Prostate gland (tissue), 2 donors: ENCODE results near the gene MGLL. TPM values are rescaled to one million over a fixed set of nuclear protein-coding genes. Genes with fewer than 3 reads are reported as not detected.
A peak's percentile ranks its signal among the peaks of the same experiment; 100 is the strongest.

Experiments used
- DNase-seq: peaks from one replicate; pipeline ENCODE4 v3.0.0-alpha.2; 2019; ENCODE audit warnings: low spot score
- H3K27ac ChIP-seq, 2 donors: fragments of 200-600 bp; sonication (generic); 2 replicates each; pipeline ENCODE4 v1.5.1; 2017 to 2019
- H3K27me3 ChIP-seq: fragments of 200-600 bp; sonication (generic); replicated peaks from 2 replicates; pipeline ENCODE4 v1.5.1; 2019; ENCODE audit not compliant: insufficient read depth
- H3K36me3 ChIP-seq, 2 donors: fragments of 200-600 bp; sonication (generic); 1 replicate in 1 of 2; 2 replicates in 1 of 2; pipeline versions ENCODE4 v1.5.1 to v1.8.1; 2017 to 2019
- H3K4me1 ChIP-seq: fragments of 200-600 bp; sonication (generic); replicated peaks from 2 replicates; pipeline ENCODE4 v1.5.1; 2019
- H3K4me3 ChIP-seq, 2 donors: fragments of 200-600 bp; sonication (generic); 2 replicates each; pipeline ENCODE4 v1.5.1; 2017 to 2019
- H3K9me3 ChIP-seq: fragments of 200-600 bp; sonication (generic); 2 replicates; pipeline ENCODE4 v1.5.1; 2017
- POLR2A ChIP-seq: fragments of 450-650 bp; IDR thresholded peaks from one replicate; pipeline ENCODE4 v1.6.1; 2016; ENCODE audit warnings: antibody characterized with exemption, mild to moderate bottlenecking
- POLR2AphosphoS5 ChIP-seq: sonication (generic); formaldehyde crosslinking; IDR thresholded peaks from one replicate; pipeline ENCODE4 v1.6.1; 2017; ENCODE audit warnings: antibody characterized with exemption
- WGBS: methylation state at CpG from one replicate; pipeline ENCODE4 v1.1.5; 2018; 5-methylcytosine and 5-hydroxymethylcytosine counted together
- intact Hi-C: fragments of 100-400 bp; cut with DNase I; formaldehyde crosslinking; loops from one replicate; pipeline ENCODE4 v1.14.2; 2022
- total RNA-seq, 2 donors: library from RNA; depleted of rRNA; stranded (reverse); fragments of >200 nt; gene quantifications; one replicate each; pipeline ENCODE4 v1.1.0, GENCODE V29; 2016
- TF ChIP-seq, protein P1 (sequence below), 4 experiments: fragments of 200-600 bp in 2 of 4; fragments of 450-650 bp in 2 of 4; sonication (generic) in 2 of 4; IDR thresholded peaks; 1 replicate in 3 of 4; 2 replicates in 1 of 4; pipeline ENCODE4 v1.5.1; 2016 to 2019; ENCODE audit warnings: antibody characterized with exemption in 4 of 4, mild to moderate bottlenecking in 2 of 4, moderate library complexity in 2 of 4

MGLL gene
- total RNA-seq, 2 donors from 2014 or later, result 20.0 to 31.8 TPM

DNA sequence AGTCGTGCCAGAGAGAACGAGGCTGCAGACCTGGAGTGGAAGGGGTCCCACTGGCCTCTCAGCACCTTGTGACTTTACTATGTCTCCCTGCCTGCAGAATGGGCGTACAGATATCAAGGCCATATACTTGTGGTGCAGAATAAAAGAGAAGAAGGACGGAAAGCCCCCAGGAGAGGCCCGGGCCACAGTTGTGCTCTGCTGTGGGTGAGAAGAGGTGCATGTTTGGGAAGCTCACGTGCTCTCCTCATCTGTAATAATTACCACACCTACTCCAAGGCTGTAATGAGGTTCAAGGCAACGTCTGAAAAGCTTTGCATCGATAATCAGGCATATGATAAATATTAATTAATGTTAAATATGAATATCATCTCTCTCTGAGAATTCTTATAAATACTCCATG is 58.0 kb downstream of the MGLL start:
- H3K27ac ChIP-seq, result no peak overlapping the region
- H3K27me3 ChIP-seq, result no peaks in the 10 kb centered on the region
- no peaks in the 10 kb centered on the region for H3K9me3 ChIP-seq
- no peaks in the 10 kb centered on the region for H3K36me3 ChIP-seq
- no peaks in the 10 kb centered on the region for H3K4me1 ChIP-seq
- intact Hi-C loops, result no loop called here
- no peak overlapping the region for H3K4me3 ChIP-seq
- 67% methylated on average over 8 of the region's 8 CpGs for WGBS
- TF ChIP-seq, protein P1, sequence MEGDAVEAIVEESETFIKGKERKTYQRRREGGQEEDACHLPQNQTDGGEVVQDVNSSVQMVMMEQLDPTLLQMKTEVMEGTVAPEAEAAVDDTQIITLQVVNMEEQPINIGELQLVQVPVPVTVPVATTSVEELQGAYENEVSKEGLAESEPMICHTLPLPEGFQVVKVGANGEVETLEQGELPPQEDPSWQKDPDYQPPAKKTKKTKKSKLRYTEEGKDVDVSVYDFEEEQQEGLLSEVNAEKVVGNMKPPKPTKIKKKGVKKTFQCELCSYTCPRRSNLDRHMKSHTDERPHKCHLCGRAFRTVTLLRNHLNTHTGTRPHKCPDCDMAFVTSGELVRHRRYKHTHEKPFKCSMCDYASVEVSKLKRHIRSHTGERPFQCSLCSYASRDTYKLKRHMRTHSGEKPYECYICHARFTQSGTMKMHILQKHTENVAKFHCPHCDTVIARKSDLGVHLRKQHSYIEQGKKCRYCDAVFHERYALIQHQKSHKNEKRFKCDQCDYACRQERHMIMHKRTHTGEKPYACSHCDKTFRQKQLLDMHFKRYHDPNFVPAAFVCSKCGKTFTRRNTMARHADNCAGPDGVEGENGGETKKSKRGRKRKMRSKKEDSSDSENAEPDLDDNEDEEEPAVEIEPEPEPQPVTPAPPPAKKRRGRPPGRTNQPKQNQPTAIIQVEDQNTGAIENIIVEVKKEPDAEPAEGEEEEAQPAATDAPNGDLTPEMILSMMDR (IDR thresholded peaks at IDR 0.05), result no peak
- no peak for TF ChIP-seq POLR2AphosphoS5
- no peak for TF ChIP-seq POLR2A
- DNase-seq, result no peak

DNA sequence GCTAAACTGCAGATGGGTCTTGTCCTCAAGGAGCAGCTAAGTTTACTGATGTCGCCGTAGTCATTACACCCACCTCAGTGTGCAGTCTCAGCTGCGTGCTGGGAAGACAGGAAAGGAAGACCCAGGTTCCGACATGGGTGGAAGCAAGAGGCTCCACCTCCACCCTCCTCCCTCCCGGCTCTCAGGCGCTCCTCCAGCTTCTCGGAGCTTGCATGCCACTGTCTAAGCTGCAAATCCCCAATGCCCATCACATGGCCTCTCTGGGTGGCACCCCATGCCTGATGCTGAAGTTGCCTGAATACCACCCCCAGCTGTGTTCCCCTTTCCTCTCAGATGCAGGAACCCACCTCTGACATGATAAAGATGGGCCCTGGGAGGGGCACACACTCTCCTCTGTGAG is 58.5 kb downstream of the MGLL start:
- TF ChIP-seq POLR2A, result no peak
- TF ChIP-seq, protein P1 (IDR thresholded peaks at IDR 0.05), result no peak
- TF ChIP-seq POLR2AphosphoS5, result no peak
- intact Hi-C loops, result no loop called here
- no peak overlapping the region for H3K27ac ChIP-seq
- no peaks in the 10 kb centered on the region for H3K9me3 ChIP-seq
- no peak overlapping the region for H3K4me3 ChIP-seq
- no peak for DNase-seq
- no peaks in the 10 kb centered on the region for H3K4me1 ChIP-seq
- no peaks in the 10 kb centered on the region for H3K27me3 ChIP-seq
- H3K36me3 ChIP-seq, result no peaks in the 10 kb centered on the region
- 62% methylated on average over 7 of the region's 7 CpGs for WGBS

DNA sequence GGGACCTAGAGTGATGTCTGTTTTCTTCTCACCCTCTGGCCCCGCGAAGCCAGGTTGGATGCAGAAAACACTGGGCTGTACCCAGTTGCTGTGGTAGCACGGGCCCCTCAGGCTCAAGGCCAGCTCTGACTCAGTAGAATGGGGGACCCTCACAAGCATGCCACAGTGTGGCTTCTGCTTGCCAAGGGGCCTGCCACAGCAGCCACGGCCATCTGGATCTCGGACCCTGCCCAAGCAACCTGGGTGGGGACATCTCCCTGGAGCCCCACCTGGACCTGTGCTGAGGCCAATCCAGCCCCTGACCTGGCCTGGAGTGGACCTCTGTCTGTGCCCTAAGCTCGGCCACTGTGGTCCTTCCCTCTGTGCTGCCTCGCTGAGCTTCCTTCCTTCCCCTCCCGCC is 59.0 kb downstream of the MGLL start:
- Histone ChIP-seq H3K27ac (no peak overlapping the region), H3K9me3 (no peaks in the 10 kb centered on the region), H3K4me1 (no peaks in the 10 kb centered on the region), H3K27me3 (no peaks in the 10 kb centered on the region), H3K36me3 (no peaks in the 10 kb centered on the region), H3K4me3 (no peak overlapping the region)
- WGBS, result 92% methylated on average over 8 of the region's 8 CpGs
- DNase-seq, result no peak
- intact Hi-C loops, result no loop called here
- TF ChIP-seq POLR2AphosphoS5 (no peak), POLR2A (no peak)
- TF ChIP-seq, protein P1 (IDR thresholded peaks at IDR 0.05), result no peak

DNA sequence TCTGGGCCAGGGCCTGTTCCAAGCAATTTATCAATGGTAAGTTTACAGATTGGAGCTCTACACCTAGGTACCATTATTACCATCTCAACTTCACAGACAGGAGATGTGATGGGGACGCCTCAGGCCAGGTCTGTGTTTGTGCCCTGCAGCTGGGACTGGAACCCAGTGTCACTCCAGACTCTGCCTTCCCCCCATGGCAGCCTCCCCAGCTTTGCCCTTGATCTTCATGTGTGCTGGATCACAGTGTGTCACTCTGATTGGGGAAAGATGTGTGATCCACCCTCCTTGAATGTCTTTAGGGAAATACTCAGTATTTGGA is 59.6 kb downstream of the MGLL start:
- Histone ChIP-seq H3K4me3 (no peak overlapping the region), H3K27me3 (no peaks in the 10 kb centered on the region), H3K4me1 (no peaks in the 10 kb centered on the region), H3K36me3 (no peaks in the 10 kb centered on the region), H3K9me3 (no peaks in the 10 kb centered on the region), H3K27ac (no peak overlapping the region)
- TF ChIP-seq, protein P1 (IDR thresholded peaks at IDR 0.05), result no peak
- no peak for TF ChIP-seq POLR2AphosphoS5
- no peak for TF ChIP-seq POLR2A
- DNase-seq, result no peak
- 92% methylated on average over 1 of the region's 1 CpG for WGBS
- intact Hi-C loops, result no loop called here

DNA sequence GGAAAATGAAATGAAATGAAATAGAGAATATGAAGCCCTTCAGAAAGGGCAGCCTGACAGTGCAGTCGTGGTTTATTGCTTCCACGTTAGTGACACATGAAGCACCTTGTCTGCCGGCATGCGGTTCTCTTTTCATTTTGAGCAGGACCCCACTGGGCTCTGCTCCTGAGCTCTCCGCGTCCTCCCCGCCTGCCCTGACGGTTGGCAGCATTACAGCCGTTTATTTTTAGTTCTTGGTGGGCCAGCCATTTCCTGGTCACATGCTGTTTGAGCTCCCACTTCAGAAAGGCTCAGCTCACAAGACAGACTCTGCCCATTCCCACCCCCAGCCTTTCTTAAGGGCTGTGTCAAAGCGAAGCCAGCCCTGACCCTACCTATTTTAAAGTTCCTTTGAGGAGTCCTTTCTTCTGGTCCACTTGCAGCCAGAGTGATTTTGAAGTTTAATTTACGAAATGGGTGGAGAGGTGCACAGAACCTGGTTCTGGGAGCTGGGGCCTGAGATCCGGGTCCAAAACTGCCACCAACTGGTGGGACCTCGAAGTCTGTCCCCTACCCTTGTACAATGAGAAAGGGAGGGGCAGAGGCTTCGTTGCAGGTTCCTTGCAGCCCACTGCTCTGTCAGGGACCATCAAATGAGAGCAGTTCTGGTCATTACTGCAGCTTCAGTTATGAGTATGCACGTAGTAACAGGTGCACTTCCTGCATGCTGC is 60.1 kb downstream of the MGLL start:
- no peak overlapping the region for H3K27ac ChIP-seq
- no peaks in the 10 kb centered on the region for H3K36me3 ChIP-seq
- H3K4me1 ChIP-seq, result no peaks in the 10 kb centered on the region
- H3K4me3 ChIP-seq, result no peak overlapping the region
- WGBS, result 31% methylated on average over 15 of the region's 15 CpGs
- TF ChIP-seq POLR2AphosphoS5, result peak; percentile 33
- TF ChIP-seq POLR2A, result no peak
- DNase-seq, result no peak
- H3K27me3 ChIP-seq, result no peaks in the 10 kb centered on the region
- intact Hi-C loops, result no loop called here
- no peaks in the 10 kb centered on the region for H3K9me3 ChIP-seq
